Measurements from ENCODE around the gene CHST11.
"Not testable (repeated sequence)": the region's sequence is repeated elsewhere in the genome, so short reads cannot be mapped to it uniquely, and the experiment has no call there.

The CHST11 gene

DNA sequence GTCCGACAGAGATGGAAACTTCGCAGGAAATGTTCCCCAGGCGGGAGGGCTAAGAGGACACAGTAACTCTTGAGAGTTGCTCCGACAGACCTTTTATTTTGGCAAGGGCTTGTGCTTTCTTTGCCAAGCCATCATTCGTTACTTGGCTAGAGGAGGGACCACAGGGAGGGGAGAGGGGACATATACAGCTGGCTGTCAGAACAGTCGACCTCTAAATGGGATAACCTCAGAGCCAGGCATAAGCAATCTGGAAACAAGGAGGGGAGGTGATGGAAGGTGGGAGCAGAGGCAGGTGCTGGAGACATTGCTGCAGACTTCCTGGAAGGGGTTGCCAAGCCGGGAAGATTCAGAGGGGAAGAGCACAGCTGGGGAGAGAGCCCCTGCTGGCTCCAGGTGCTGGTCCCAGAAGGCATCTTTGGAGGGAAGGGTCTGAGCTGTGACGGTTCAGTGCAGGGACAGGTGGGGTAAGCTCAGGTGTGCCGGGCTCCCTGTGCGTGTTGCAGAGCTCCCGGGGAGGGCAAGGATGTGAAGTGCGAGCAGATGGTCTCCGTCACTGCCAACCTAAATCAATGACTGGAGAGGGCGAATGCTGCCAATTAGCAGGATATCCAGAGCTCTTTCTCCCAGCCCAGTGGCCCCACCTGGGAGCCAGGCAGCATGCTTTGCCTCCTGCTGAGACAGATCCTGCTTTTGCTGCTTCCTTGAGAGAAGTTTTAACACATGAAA is 50.1 kb downstream of the CHST11 start:
- DNase-seq: peak; percentile 53

- DNase-seq: no peak
Measured at GRCh38 chr12:104507672-104508071, 50.9 kb downstream of the CHST11 start.

GRCh38 chr12:104508752-104509446 is 52.2 kb downstream of the CHST11 start:
- no peak for DNase-seq

DNA sequence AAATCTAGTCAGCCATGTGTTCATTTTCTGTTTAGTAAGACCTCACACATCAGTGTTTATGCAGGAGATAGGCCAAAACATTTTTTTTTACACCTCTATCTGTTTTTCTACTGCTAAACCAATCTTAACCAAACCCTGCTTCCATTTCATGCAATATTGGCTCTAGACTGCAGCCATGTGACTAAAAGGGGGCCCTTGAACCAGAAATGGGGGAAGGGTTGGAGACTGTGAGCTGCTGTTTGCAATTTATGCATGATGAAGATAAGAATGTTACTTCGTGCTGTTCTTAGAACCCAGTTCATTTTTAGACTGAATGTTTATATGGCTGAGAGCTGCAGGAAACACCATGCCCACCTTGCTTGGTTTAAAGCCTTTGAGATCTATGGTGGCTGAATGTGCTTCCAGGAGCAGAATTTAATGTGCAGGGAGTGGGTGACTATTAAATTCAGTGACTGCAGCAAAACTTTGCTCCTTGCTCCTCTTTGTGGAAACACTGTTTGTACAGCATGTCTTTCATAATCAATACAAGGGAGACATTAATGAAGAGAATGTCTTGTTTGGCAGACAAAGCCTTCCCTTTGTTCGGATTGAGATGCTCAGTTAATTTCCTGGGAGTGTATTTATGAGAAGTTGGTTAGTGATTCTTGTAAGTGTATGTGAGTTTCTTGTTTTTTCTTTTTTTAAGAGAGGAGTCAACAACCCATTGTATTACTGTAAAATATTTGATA is 53.6 kb downstream of the CHST11 start:
- no peak for DNase-seq

GRCh38 chr12:104510873-104511440 is 54.2 kb downstream of the CHST11 start:
- no peak for DNase-seq

DNA sequence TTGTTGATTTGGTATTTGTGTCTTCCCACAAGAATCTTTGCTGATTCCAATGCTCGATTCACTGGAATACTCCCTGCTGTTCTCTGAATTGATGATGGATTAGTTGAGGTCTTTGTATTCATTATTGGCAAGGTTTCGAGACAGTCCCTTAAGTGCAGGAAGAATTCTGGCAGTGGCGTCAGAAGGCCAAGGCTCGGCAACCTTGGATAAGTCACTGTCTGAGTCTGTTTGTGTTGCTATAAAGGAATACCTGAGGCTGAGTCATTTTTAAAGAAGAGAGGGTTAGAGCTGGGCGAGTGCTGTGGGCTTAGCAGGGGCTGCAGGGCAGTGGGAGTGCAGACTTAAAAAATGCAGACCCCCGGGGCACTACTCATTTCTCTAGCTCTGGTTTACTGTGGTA is 56.9 kb downstream of the CHST11 start:
- DNase-seq: no peak

GRCh38 chr12:104514092-104514810 is 57.5 kb downstream of the CHST11 start:
- DNase-seq: no peak

GRCh38 chr12:104515899-104516298 is 59.2 kb downstream of the CHST11 start:
- DNase-seq: no peak

- no peak for DNase-seq
Measured at GRCh38 chr12:104516821-104517220, 60.1 kb downstream of the CHST11 start.

DNA sequence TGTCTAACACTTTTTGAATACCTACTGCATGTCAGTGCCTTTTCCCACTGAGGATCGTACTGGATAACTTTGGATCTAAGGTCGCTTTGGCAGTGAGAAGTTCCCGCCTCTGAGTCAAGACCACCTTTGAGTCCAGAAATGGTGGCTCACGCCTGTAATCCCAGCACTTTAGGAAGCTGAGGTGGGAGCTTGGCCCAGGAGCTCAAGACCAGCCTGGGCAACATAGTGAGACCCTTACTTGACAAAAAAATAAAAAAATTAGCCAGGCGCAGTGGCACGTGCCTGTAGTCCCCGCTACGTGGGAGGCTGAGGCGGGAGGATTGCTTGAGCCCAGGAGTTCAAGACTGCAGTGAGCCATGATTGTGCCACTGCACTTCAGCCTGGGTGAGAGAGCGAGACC is 61.1 kb downstream of the CHST11 start:
- no peak for DNase-seq

DNA sequence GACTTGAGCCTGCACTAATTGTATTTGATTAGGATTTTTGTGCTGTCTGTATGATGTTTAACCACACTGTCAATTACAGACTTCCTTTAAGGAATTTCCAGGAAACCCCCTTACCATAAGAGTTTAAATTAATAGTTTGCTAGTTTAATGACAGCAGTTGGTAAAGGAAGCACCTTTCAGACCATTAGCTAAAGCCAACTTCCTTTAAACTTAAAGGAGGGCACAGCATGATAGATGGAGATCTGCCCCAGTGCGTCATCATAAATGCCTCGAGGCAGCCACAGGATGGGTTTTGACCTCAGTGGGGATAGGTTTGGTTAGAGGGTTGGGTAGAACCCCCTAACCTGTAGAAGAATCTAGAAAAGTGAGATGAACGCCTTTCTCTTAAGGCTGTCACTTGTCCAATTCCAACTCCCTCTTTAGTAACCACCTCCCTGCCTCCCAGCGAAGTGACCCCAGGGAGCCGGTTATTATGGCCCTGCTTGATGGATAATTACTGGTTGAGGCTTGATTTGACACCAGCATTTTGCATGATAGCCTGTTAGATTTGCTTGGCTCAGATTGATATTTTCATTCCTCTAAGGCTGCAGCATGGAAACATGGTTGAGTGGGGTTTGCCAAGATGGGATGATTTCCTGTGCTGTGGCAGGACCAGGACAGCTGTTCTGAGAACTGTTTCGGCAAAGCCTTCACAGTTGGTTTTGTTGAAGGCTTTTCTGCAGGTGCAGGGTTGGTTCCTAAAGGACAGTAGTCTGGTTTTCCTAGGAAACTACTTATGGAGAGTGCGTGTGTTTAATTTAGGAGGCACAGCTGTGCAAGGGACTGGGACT is 62.7 kb downstream of the CHST11 start:
- no peak for DNase-seq

DNA sequence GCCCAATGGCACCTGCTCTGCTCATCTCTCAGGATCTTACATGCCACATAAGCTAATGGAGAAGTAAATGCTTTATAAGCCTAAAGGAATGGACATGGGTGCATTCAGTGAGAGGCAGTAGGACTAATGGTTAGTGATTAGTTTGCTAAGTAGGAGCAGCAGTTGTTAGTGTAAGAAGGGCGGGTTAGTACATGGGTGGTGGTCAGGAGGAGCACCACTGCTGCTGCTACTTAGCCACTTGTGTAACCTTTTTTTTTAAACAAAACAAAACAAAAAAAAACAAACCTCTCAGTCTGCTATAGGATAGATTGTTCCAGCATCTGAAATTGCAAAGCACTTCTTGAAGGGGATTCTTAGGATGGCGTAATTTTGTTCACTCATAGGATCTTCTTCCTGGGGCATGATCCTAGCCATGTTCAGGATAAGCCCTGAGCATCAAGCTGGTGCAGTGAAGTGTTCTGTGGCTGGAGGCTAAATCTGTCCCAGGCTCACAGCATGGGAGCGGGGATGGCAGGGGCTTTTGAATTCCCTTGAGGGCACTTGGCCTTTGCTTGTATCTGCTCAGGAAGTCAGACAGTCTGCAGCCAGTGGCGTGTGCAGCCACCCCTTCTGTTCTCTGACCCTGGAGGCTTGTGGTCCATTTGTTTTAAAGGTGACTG is 63.6 kb downstream of the CHST11 start:
- no peak for DNase-seq

- no peak for DNase-seq
Measured at GRCh38 chr12:104521731-104522130, 65.0 kb downstream of the CHST11 start.

DNA sequence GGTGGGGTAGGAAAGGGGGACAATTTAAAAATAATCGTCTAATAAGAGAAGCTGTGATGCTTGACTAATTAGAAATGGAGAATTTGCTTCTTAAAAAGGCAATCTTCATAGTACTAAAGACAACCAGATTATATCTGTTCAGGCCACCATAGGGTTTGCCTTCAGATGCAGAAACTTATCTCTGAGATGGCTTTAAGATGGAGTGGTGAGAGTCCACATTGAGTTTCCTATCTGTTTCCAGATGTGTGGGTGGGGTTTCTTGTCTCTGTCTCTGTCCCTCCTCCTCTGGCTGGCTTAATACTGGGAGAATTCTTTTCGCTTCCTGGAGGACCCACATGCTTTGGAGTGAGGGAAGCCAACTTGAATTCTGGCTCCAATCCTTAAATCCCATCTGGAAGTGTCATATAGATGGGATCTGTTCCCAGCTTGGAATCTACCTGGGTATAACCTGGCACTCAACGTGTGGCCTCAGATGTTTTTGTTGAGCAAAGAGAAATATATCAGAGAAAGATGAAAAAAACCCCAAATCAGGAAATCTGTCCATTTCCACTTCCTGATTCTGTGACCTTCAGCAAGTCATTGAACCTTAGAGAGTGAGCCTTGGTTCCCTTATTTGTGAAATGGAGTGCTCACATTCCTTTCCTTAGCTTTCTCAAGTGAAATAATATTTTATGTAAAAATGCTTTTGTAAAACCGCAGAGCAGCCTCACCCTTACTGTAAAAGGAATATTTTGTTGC is 66.4 kb downstream of the CHST11 start:
- no peak for DNase-seq

DNA sequence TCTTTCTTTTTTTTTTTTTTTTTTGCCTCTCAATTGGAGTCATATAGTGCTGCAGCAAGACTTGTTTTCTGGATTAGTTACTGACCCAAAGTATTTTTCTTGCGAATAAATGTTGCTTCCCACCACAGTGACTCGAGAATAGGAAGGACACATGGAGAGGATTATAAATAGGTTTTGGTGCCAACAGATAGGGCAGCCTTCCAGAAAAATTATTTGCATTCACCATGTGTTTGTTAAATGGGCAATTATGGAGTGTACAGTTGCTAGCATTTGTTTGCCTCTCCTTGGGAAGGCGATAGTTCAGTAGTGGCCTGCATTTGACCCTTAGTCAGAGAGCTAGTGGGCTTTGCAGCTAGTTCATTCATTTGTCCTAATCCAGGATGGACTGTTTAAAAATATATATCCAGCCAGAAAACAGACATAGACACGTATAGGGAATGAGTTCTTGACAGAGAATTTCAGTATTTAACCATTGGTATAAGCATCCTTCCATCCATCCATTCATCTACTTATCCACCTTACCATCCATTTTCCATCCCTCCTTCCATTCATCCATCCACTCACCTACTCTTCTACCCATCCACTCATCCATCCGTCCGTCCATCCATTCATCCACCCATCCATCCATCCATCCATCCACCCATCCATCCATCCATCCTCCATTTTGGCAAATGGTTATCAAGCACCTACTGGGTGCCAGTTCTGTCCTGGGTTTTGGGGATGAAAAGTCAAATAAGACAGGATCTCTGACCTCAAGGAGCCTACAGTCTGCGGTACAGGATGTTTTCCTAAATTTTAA is 67.5 kb downstream of the CHST11 start:
- DNase-seq: no peak

DNA sequence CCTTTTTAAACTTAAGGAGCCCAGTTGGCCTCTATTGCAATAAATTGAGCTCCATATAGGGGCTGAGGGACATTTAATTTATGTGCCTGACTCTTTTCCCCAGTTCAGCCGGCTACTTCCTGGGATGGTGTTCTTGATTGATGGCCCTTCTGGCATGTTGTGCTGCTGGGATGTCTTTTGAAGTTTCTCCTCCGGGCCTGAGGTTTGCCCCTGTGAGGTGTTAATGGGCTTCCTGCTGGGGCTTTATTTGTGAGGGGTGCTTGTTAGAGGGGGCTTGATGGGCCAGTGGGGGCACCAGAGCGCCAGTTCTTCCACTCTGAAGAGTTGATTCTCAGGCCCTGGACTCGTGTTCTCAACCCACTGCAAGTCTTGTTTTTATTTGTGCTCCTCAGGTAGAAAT is 69.6 kb downstream of the CHST11 start:
- no peak for DNase-seq

DNA sequence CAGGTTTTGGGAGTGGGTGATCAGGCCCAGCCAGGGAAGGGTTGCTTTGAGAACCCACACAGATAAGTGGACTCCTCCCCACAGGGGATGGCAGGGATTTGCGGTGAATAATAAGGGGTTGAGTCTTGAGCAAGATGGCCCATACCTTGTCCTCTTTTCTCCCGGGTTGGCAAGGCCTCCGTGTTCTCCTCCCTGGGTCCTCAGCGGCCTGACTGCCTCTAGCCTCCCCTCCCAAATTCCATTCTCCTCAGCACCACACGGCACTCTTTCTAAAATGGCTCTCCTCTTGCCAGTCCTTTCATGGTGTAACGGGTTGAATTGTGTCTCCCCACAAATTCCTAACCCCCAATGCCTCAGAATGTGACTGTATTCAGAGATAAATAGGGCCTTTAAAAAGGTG is 70.0 kb downstream of the CHST11 start:
- no peak for DNase-seq

DNA sequence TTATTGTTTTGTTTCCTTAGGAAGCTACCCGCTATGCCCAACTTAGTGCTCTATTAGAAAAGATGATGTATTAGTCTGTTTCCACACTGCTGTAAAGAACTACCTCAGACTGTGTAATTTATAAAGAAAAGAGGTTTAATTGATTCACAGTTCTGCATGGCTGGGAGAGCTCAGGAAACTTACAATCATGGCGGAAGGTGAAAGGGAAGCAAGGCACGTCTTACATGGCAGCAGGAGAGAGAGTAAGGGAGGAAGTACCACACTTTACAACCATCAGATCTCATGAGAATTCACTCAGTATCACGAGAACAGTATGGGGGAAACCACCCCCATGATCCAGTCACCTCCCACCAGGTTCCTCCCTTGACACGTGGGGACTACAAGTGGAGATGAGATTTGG is 70.9 kb downstream of the CHST11 start:
- not testable (repeated sequence) for DNase-seq

GRCh38 chr12:104529130-104529874 is 72.6 kb downstream of the CHST11 start:
- no peak for DNase-seq
